GM18861 (cell line): Measurements from ENCODE around the gene WWP2.
"Not testable (repeated sequence)": the region's sequence is repeated elsewhere in the genome, so short reads cannot be mapped to it uniquely, and the experiment has no call there.

Experiments used
- ATAC-seq: cut with Tn5 transposase; IDR thresholded peaks from one replicate; pipeline ENCODE4 v1.9.1; 2021; ENCODE audit not compliant: unreplicated experiment

WWP2 gene

GRCh38 chr16:69793526-69793925 is 31.4 kb downstream of the WWP2 start:
- ATAC-seq: no peak

GRCh38 chr16:69794486-69794885 is 32.4 kb downstream of the WWP2 start:
- ATAC-seq: no peak

GRCh38 chr16:69796285-69797118 is 34.4 kb downstream of the WWP2 start:
- ATAC-seq: no peak

- no peak for ATAC-seq
Observed at GRCh38 chr16:69798466-69798865, 36.3 kb downstream of the WWP2 start.

GRCh38 chr16:69799611-69800031 is 37.5 kb downstream of the WWP2 start:
- no peak for ATAC-seq

GRCh38 chr16:69804297-69804696 is 42.2 kb downstream of the WWP2 start:
- ATAC-seq: no peak

- not testable (repeated sequence) for ATAC-seq
Observed at GRCh38 chr16:69806776-69807175, 44.6 kb downstream of the WWP2 start.

- ATAC-seq: no peak
Observed at GRCh38 chr16:69812688-69813014, 50.5 kb downstream of the WWP2 start.

- ATAC-seq: no peak
Observed at GRCh38 chr16:69814078-69814477, 51.9 kb downstream of the WWP2 start.

GRCh38 chr16:69814561-69814960 is 52.4 kb downstream of the WWP2 start:
- ATAC-seq: no peak

GRCh38 chr16:69815216-69815883 is 53.2 kb downstream of the WWP2 start:
- ATAC-seq: not testable (repeated sequence)

GRCh38 chr16:69816996-69817395 is 54.9 kb downstream of the WWP2 start:
- no peak for ATAC-seq

GRCh38 chr16:69818891-69819545 is 56.9 kb downstream of the WWP2 start:
- ATAC-seq: no peak

GRCh38 chr16:69820926-69821541 is 58.9 kb downstream of the WWP2 start:
- ATAC-seq: no peak

- no peak for ATAC-seq
Observed at GRCh38 chr16:69821844-69822173, 59.7 kb downstream of the WWP2 start.

- ATAC-seq: no peak
Observed at GRCh38 chr16:69822174-69822935, 60.2 kb downstream of the WWP2 start.

- ATAC-seq: peak; percentile 86
Observed at GRCh38 chr16:69823831-69824563, 61.9 kb downstream of the WWP2 start.

GRCh38 chr16:69824564-69825142 is 62.5 kb downstream of the WWP2 start:
- not testable (repeated sequence) for ATAC-seq

- no peak for ATAC-seq
Observed at GRCh38 chr16:69827524-69827923, 65.4 kb downstream of the WWP2 start.

GRCh38 chr16:69829338-69829737 is 67.2 kb downstream of the WWP2 start:
- ATAC-seq: no peak
